OCI-LY1 (cell line): ENCODE results near the gene FAM20C.

Source experiments
- EZH2 ChIP-seq: fragments of 200-600 bp; sonication (generic), shearing (Covaris generic); IDR thresholded peaks from 2 replicates; pipeline ENCODE4 v1.8.0; 2017; ENCODE audit warnings: borderline replicate concordance, mixed run types, mild to moderate bottlenecking, antibody characterized with exemption, low read length, moderate library complexity, mixed read lengths
- TF ChIP-seq, protein P1 (sequence below): fragments of 200-600 bp; sonication (generic), shearing (Covaris generic); IDR thresholded peaks from 2 replicates; pipeline ENCODE4 v1.5.1; 2017; ENCODE audit warnings: mild to moderate bottlenecking, antibody characterized with exemption, low read length, moderate library complexity, mixed read lengths

- TF ChIP-seq, protein P1, sequence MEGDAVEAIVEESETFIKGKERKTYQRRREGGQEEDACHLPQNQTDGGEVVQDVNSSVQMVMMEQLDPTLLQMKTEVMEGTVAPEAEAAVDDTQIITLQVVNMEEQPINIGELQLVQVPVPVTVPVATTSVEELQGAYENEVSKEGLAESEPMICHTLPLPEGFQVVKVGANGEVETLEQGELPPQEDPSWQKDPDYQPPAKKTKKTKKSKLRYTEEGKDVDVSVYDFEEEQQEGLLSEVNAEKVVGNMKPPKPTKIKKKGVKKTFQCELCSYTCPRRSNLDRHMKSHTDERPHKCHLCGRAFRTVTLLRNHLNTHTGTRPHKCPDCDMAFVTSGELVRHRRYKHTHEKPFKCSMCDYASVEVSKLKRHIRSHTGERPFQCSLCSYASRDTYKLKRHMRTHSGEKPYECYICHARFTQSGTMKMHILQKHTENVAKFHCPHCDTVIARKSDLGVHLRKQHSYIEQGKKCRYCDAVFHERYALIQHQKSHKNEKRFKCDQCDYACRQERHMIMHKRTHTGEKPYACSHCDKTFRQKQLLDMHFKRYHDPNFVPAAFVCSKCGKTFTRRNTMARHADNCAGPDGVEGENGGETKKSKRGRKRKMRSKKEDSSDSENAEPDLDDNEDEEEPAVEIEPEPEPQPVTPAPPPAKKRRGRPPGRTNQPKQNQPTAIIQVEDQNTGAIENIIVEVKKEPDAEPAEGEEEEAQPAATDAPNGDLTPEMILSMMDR: no peak
- no peak for TF ChIP-seq EZH2
Observed at GRCh38 chr7:222716-223041, 30.3 kb downstream of the FAM20C start.
